ENCODE measurements around the gene ACTN4. TPM values are rescaled to one million over a fixed set of nuclear protein-coding genes. Genes with fewer than 3 reads are reported as not detected.

The ACTN4 gene
- total RNA-seq, 1 donor from 2014 or later, result 127 TPM

GRCh38 chr19:38661996-38662395 is 14.5 kb downstream of the ACTN4 start:
- H3K27ac ChIP-seq, result no peak overlapping the region
- peaks cover 63% of the 10 kb centered on the region for H3K4me1 ChIP-seq
- no peak for DNase-seq (ENCODE audit: low spot score)
- Mint-ChIP-seq H3K27me3 (ENCODE audit: insufficient read depth, low read depth) (peaks cover 5% of the 10 kb centered on the region), H3K4me1 (peaks cover 73% of the 10 kb centered on the region), H3K36me3 (peaks cover 8% of the 10 kb centered on the region), H3K9me3 (no peaks in the 10 kb centered on the region), H3K4me3 (no peak overlapping the region), H3K27ac (no peak overlapping the region)
- no peak overlapping the region for H3K4me3 ChIP-seq
- no peaks in the 10 kb centered on the region for H3K36me3 ChIP-seq
- H2AFZ ChIP-seq (replicated peaks), result no peak overlapping the region
- H3K27me3 ChIP-seq, result no peaks in the 10 kb centered on the region
- peaks cover 30% of the 10 kb centered on the region for H3F3A ChIP-seq (ENCODE audit: low read depth)
- no peaks in the 10 kb centered on the region for H3K9me3 ChIP-seq (ENCODE audit: low read depth)
- TF ChIP-seq EZH2 (IDR thresholded peaks at IDR 0.05) (no peak), EZH2phosphoT487 (IDR thresholded peaks at IDR 0.05) (no peak)
- TF ChIP-seq, protein P1, sequence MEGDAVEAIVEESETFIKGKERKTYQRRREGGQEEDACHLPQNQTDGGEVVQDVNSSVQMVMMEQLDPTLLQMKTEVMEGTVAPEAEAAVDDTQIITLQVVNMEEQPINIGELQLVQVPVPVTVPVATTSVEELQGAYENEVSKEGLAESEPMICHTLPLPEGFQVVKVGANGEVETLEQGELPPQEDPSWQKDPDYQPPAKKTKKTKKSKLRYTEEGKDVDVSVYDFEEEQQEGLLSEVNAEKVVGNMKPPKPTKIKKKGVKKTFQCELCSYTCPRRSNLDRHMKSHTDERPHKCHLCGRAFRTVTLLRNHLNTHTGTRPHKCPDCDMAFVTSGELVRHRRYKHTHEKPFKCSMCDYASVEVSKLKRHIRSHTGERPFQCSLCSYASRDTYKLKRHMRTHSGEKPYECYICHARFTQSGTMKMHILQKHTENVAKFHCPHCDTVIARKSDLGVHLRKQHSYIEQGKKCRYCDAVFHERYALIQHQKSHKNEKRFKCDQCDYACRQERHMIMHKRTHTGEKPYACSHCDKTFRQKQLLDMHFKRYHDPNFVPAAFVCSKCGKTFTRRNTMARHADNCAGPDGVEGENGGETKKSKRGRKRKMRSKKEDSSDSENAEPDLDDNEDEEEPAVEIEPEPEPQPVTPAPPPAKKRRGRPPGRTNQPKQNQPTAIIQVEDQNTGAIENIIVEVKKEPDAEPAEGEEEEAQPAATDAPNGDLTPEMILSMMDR (IDR thresholded peaks at IDR 0.05), result no peak
- no peak overlapping the region for H3K4me2 ChIP-seq
- no peak overlapping the region for H3K9ac ChIP-seq
- H3K79me2 ChIP-seq (ENCODE audit: low read depth), result peaks cover 98% of the 10 kb centered on the region
- H4K20me1 ChIP-seq (ENCODE audit: low read depth), result peaks cover 98% of the 10 kb centered on the region

GRCh38 chr19:38662537-38663155 is 15.2 kb downstream of the ACTN4 start:
- no peak overlapping the region for H3K9ac ChIP-seq
- H3K9me3 Mint-ChIP-seq, result no peaks in the 10 kb centered on the region
- TF ChIP-seq EZH2 (IDR thresholded peaks at IDR 0.05) (no peak), EZH2phosphoT487 (IDR thresholded peaks at IDR 0.05) (no peak)
- TF ChIP-seq, protein P1 (IDR thresholded peaks at IDR 0.05), result no peak
- no peaks in the 10 kb centered on the region for H3K36me3 ChIP-seq
- DNase-seq (ENCODE audit: low spot score), result no peak
- peaks cover 75% of the 10 kb centered on the region for H3K4me1 Mint-ChIP-seq
- H2AFZ ChIP-seq (replicated peaks), result no peak overlapping the region
- H3K27me3 Mint-ChIP-seq (ENCODE audit: insufficient read depth, low read depth), result peaks cover 6% of the 10 kb centered on the region
- H3K4me3 ChIP-seq, result no peak overlapping the region
- peaks cover 8% of the 10 kb centered on the region for H3K36me3 Mint-ChIP-seq
- H3K4me3 Mint-ChIP-seq, result no peak overlapping the region
- H3K27ac ChIP-seq, result no peak overlapping the region
- peaks cover 32% of the 10 kb centered on the region for H3F3A ChIP-seq (ENCODE audit: low read depth)
- peaks cover 98% of the 10 kb centered on the region for H3K79me2 ChIP-seq (ENCODE audit: low read depth)
- no peak overlapping the region for H3K27ac Mint-ChIP-seq
- peaks cover 98% of the 10 kb centered on the region for H4K20me1 ChIP-seq (ENCODE audit: low read depth)
- peaks cover 64% of the 10 kb centered on the region for H3K4me1 ChIP-seq
- no peaks in the 10 kb centered on the region for H3K27me3 ChIP-seq
- H3K4me2 ChIP-seq, result no peak overlapping the region
- H3K9me3 ChIP-seq (ENCODE audit: low read depth), result no peaks in the 10 kb centered on the region

DNA sequence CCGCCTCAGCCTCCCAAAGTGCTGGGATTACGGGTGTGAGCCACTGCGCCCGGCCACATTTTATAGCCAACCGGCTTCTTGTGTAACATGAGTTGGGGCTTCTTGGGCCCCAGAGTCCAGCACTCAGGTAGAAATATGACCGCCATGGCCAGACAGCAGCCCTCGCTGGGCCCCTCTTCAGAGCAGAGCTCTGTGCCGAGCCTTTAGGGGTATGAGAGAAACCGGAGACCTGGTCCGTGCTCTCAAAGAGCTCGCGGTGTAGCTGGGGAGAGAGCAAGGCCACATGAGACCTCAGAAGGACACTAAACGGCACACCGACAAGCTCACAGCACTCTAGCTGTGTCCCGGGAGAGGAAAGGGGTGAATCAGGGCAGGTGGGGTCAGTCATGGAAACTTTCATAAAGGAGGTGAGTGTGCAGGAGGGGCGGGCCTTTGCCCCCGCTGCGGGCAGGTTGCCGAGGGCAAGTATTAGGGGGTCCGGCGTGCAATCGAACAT is 15.8 kb downstream of the ACTN4 start:
- DNase-seq (ENCODE audit: low spot score), result no peak
- H3K36me3 ChIP-seq, result no peaks in the 10 kb centered on the region
- no peaks in the 10 kb centered on the region for H3K27me3 ChIP-seq
- H2AFZ ChIP-seq (replicated peaks), result no peak overlapping the region
- H4K20me1 ChIP-seq (ENCODE audit: low read depth), result peaks cover 98% of the 10 kb centered on the region
- peaks cover 75% of the 10 kb centered on the region for H3K4me1 Mint-ChIP-seq
- H3F3A ChIP-seq (ENCODE audit: low read depth), result peaks cover 32% of the 10 kb centered on the region
- peaks cover 6% of the 10 kb centered on the region for H3K27me3 Mint-ChIP-seq (ENCODE audit: insufficient read depth, low read depth)
- H3K27ac Mint-ChIP-seq, result peak overlapping the region; percentile 96
- H3K36me3 Mint-ChIP-seq, result peaks cover 8% of the 10 kb centered on the region
- peaks cover 59% of the 10 kb centered on the region for H3K4me1 ChIP-seq
- peaks cover 98% of the 10 kb centered on the region for H3K79me2 ChIP-seq (ENCODE audit: low read depth)
- H3K9ac ChIP-seq, result no peak overlapping the region
- TF ChIP-seq EZH2phosphoT487 (IDR thresholded peaks at IDR 0.05) (no peak), EZH2 (IDR thresholded peaks at IDR 0.05) (no peak)
- TF ChIP-seq, protein P1 (IDR thresholded peaks at IDR 0.05), result no peak
- no peak overlapping the region for H3K27ac ChIP-seq
- H3K4me3 Mint-ChIP-seq, result peak overlapping the region; percentile 62
- H3K9me3 Mint-ChIP-seq, result no peaks in the 10 kb centered on the region
- peak overlapping the region; percentile 10 for H3K4me2 ChIP-seq
- no peak overlapping the region for H3K4me3 ChIP-seq
- H3K9me3 ChIP-seq (ENCODE audit: low read depth), result no peaks in the 10 kb centered on the region

Data from neural progenitor cell (in vitro differentiated cells).